ENCODE data around the gene DPAGT1.

The DPAGT1 gene

DNA sequence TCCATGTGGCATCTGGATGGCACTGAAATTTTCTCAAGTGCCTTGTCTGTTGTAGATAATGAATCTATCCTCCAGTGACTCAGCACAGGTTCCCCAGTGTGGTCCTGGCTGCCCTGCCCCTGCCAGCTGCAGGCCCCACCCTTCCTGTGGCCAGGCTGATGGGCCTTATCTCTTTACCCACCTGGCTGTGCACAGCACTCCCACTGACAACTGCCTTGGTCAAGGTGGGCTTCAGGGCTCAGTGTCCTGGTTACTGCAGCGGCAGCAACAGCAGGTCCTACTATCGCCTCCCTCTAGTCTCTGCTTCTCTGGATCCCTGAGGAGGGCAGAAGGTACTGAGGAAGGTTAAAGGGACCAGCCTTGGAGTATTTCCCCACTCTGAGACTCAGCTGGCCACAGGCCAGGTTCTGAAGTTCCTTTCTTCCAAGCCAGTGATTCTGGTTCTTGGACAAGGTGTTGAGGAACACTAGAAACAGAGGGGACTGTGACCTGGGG, 13.9 kb downstream of the DPAGT1 start:
- H3K27me3 ChIP-seq (ENCODE audit: control insufficient read depth in 2 of 2, insufficient read depth in 2 of 2, low read length in 2 of 2) = no peaks in the 10 kb centered on the region
- H3K4me3 ChIP-seq (ENCODE audit: low read length in 2 of 2) = no peak overlapping the region
- no peak overlapping the region for H3K27ac ChIP-seq (ENCODE audit: low read depth in 2 of 2, low read length in 2 of 2)
- no peaks in the 10 kb centered on the region for H3K9me3 ChIP-seq (ENCODE audit: control insufficient read depth in 2 of 2, low read length in 2 of 2)
- H3K9ac ChIP-seq (ENCODE audit: low read depth in 1 of 2, low read length in 2 of 2) = no peak overlapping the region
- peaks cover 10 to 16% of the 10 kb centered on the region in 2 donors for H3K4me1 ChIP-seq (ENCODE audit: control insufficient read depth in 2 of 2, insufficient read depth in 2 of 2, low read length in 2 of 2)
- peaks cover 2 to 7% of the 10 kb centered on the region in 2 donors for H3K36me3 ChIP-seq (ENCODE audit: control insufficient read depth in 2 of 2, insufficient read depth in 2 of 2, low read length in 2 of 2)

DNA sequence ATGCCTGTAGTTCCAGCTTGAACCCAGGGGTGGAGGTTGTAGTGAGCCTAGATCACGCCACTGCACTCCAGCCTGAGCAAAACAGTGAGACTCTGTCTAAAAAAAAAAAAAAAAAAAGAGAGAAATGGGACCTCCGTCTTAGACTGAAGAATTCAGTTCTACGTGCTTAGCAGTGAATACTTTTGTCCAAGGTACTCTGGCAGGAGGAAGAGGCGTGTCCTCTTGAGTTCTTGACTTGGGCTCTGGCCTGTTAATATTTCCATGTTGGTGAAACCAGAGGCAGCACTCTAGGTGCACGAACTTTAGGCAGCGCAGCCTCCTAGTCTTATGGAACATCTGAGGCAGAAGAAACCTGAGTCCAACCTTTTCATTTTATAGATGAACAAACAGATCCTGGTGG, 14.5 kb downstream of the DPAGT1 start:
- Histone ChIP-seq H3K4me1 (ENCODE audit: control insufficient read depth in 2 of 2, insufficient read depth in 2 of 2, low read length in 2 of 2) (peaks cover 8 to 13% of the 10 kb centered on the region in 2 donors), H3K27ac (ENCODE audit: low read depth in 2 of 2, low read length in 2 of 2) (no peak overlapping the region), H3K36me3 (ENCODE audit: control insufficient read depth in 2 of 2, insufficient read depth in 2 of 2, low read length in 2 of 2) (peaks cover 6 to 9% of the 10 kb centered on the region in 2 donors), H3K4me3 (ENCODE audit: low read length in 2 of 2) (no peak overlapping the region), H3K9ac (ENCODE audit: low read depth in 1 of 2, low read length in 2 of 2) (no peak overlapping the region), H3K9me3 (ENCODE audit: control insufficient read depth in 2 of 2, low read length in 2 of 2) (no peaks in the 10 kb centered on the region), H3K27me3 (ENCODE audit: control insufficient read depth in 2 of 2, insufficient read depth in 2 of 2, low read length in 2 of 2) (no peaks in the 10 kb centered on the region)

DNA sequence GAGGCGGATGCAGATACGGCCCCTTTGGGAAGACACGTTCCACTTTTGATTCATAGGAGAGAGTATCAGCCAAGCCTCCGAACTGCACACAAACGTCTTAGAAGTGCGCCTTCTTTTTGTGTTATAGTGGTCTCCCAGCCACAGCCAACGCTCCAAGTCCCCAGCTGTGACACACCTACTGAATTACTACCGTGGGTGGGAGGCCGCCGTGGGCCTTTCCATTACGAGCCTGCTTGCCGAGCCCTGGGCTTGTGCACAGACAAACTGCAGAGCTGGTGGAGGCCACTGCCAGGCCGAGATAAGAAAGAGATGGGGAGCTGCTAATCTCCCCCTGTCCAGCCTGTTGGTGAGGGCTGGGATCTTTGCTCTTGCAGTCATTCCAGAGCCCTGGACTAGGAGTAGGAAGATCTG, 16.2 kb downstream of the DPAGT1 start:
- Histone ChIP-seq H3K9me3 (ENCODE audit: control insufficient read depth in 2 of 2, low read length in 2 of 2) (no peaks in the 10 kb centered on the region), H3K36me3 (ENCODE audit: control insufficient read depth in 2 of 2, insufficient read depth in 2 of 2, low read length in 2 of 2) (peaks cover 16 to 22% of the 10 kb centered on the region in 2 donors), H3K27ac (ENCODE audit: low read depth in 2 of 2, low read length in 2 of 2) (peak overlapping the region; percentile 83 to 93), H3K27me3 (ENCODE audit: control insufficient read depth in 2 of 2, insufficient read depth in 2 of 2, low read length in 2 of 2) (no peaks in the 10 kb centered on the region), H3K4me3 (ENCODE audit: low read length in 2 of 2) (peak overlapping the region; percentile 86 to 97), H3K9ac (ENCODE audit: low read depth in 1 of 2, low read length in 2 of 2) (peak overlapping the region; percentile 81 to 94), H3K4me1 (ENCODE audit: control insufficient read depth in 2 of 2, insufficient read depth in 2 of 2, low read length in 2 of 2) (peaks cover 8 to 13% of the 10 kb centered on the region in 2 donors)

- H3K9me3 ChIP-seq (ENCODE audit: control insufficient read depth in 2 of 2, low read length in 2 of 2) = no peaks in the 10 kb centered on the region
- H3K36me3 ChIP-seq (ENCODE audit: control insufficient read depth in 2 of 2, insufficient read depth in 2 of 2, low read length in 2 of 2) = peaks cover 16 to 22% of the 10 kb centered on the region in 2 donors
- H3K27me3 ChIP-seq (ENCODE audit: control insufficient read depth in 2 of 2, insufficient read depth in 2 of 2, low read length in 2 of 2) = no peaks in the 10 kb centered on the region
- H3K4me3 ChIP-seq (ENCODE audit: low read length in 2 of 2) = peak within 1 kb of the TSS; percentile 86 to 97
- peak within 1 kb of the TSS; percentile 83 to 93 for H3K27ac ChIP-seq (ENCODE audit: low read depth in 2 of 2, low read length in 2 of 2)
- H3K9ac ChIP-seq (ENCODE audit: low read depth in 1 of 2, low read length in 2 of 2) = peak within 1 kb of the TSS; percentile 81 to 94
- H3K4me1 ChIP-seq (ENCODE audit: control insufficient read depth in 2 of 2, insufficient read depth in 2 of 2, low read length in 2 of 2) = peaks cover 8 to 13% of the 10 kb centered on the region in 2 donors
Observed at GRCh38 chr11:119084663-119085436, 16.8 kb downstream of the DPAGT1 start, which contains the start of gene HMBS. HMBS (plus strand) TSS chr11:119084881; CDS start chr11:119085034, 153 bp downstream.

GRCh38 chr11:119081682-119082260, 19.9 kb downstream of the DPAGT1 start:
- no peak overlapping the region for H3K27ac ChIP-seq (ENCODE audit: low read depth in 2 of 2, low read length in 2 of 2)
- no peaks in the 10 kb centered on the region for H3K27me3 ChIP-seq (ENCODE audit: control insufficient read depth in 2 of 2, insufficient read depth in 2 of 2, low read length in 2 of 2)
- H3K36me3 ChIP-seq (ENCODE audit: control insufficient read depth in 2 of 2, insufficient read depth in 2 of 2, low read length in 2 of 2) = peaks cover 46 to 47% of the 10 kb centered on the region in 2 donors
- H3K9ac ChIP-seq (ENCODE audit: low read depth in 1 of 2, low read length in 2 of 2) = no peak overlapping the region
- no peaks in the 10 kb centered on the region for H3K9me3 ChIP-seq (ENCODE audit: control insufficient read depth in 2 of 2, low read length in 2 of 2)
- no peak overlapping the region for H3K4me3 ChIP-seq (ENCODE audit: low read length in 2 of 2)
- H3K4me1 ChIP-seq (ENCODE audit: control insufficient read depth in 2 of 2, insufficient read depth in 2 of 2, low read length in 2 of 2) = peaks cover 8 to 10% of the 10 kb centered on the region in 2 donors

GRCh38 chr11:119078675-119079420, 22.8 kb downstream of the DPAGT1 start:
- Histone ChIP-seq H3K27ac (ENCODE audit: low read depth in 2 of 2, low read length in 2 of 2) (no peak overlapping the region), H3K9me3 (ENCODE audit: control insufficient read depth in 2 of 2, low read length in 2 of 2) (no peaks in the 10 kb centered on the region), H3K36me3 (ENCODE audit: control insufficient read depth in 2 of 2, insufficient read depth in 2 of 2, low read length in 2 of 2) (peaks cover 51 to 58% of the 10 kb centered on the region in 2 donors), H3K4me3 (ENCODE audit: low read length in 2 of 2) (no peak overlapping the region), H3K9ac (ENCODE audit: low read depth in 1 of 2, low read length in 2 of 2) (no peak overlapping the region), H3K4me1 (ENCODE audit: control insufficient read depth in 2 of 2, insufficient read depth in 2 of 2, low read length in 2 of 2) (no peaks in the 10 kb centered on the region), H3K27me3 (ENCODE audit: control insufficient read depth in 2 of 2, insufficient read depth in 2 of 2, low read length in 2 of 2) (no peaks in the 10 kb centered on the region)

DNA sequence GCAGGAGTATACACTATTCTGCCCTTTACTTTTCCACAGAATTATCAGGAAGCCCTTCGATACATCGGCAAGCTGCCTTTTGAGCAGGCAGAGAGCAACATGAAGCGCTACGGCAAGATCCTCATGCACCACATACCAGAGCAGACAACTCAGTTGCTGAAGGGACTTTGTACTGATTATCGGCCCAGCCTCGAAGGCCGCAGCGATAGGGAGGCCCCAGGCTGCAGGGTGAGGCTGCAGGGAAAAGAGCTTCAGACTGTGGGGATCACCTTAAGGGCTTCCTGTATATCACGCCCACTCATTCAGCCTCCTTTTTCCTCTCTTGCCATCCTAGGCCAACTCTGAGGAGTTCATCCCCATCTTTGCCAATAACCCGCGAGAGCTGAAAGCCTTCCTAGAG, 23.8 kb downstream of the DPAGT1 start:
- Histone ChIP-seq H3K4me1 (ENCODE audit: control insufficient read depth in 2 of 2, insufficient read depth in 2 of 2, low read length in 2 of 2) (no peaks in the 10 kb centered on the region), H3K4me3 (ENCODE audit: low read length in 2 of 2) (no peak overlapping the region), H3K36me3 (ENCODE audit: control insufficient read depth in 2 of 2, insufficient read depth in 2 of 2, low read length in 2 of 2) (peaks cover 61 to 68% of the 10 kb centered on the region in 2 donors), H3K9ac (ENCODE audit: low read depth in 1 of 2, low read length in 2 of 2) (no peak overlapping the region), H3K27me3 (ENCODE audit: control insufficient read depth in 2 of 2, insufficient read depth in 2 of 2, low read length in 2 of 2) (no peaks in the 10 kb centered on the region), H3K27ac (ENCODE audit: low read depth in 2 of 2, low read length in 2 of 2) (no peak overlapping the region), H3K9me3 (ENCODE audit: control insufficient read depth in 2 of 2, low read length in 2 of 2) (no peaks in the 10 kb centered on the region)

DNA sequence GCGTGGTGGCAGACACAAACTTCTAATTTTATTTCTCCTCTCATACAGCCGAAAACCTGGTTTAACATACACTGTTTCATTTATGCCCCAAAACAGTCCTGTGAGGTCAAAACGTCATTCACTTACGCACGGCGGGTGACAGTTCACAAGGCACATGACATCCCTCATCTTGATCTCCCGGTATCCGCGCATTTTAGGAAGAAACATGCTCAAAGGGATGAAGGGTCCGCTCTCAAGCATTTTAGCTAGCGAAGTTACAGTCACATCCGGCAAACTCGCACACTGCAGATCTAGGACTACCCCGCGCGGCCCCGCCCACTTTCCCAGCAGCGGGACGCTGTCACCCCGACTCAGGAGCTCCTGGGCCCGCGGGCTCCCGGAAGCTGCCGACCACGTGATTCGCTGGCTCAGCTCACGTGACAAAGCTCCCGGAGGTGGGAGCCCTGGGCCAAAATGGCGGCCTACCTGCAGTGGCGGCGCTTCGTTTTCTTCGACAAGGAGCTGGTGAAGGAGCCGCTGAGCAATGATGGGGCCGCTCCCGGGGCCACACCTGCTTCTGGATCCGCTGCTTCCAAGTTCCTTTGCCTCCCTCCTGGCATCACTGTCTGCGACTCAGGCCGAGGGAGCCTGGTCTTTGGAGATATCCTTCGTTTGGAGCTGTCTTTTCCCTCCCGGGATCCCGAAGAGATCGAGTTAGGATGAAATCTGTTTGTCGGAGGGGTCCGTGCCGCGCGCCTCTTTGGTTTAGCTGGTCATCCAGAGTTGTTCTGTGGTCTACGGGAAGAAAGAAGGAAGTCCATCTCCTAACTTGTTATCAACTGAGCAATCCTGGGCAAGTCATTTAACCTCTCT, 34.1 kb downstream of the DPAGT1 start, which contains the start of gene VPS11:
VPS11 (plus strand) TSS at position 448 of the 852 bp plus-strand sequence; CDS start at position 454, 6 bp downstream.
- Histone ChIP-seq H3K9ac (ENCODE audit: low read depth in 1 of 2, low read length in 2 of 2) (peak within 1 kb of the TSS; percentile 71 to 96), H3K27me3 (ENCODE audit: control insufficient read depth in 2 of 2, insufficient read depth in 2 of 2, low read length in 2 of 2) (no peaks in the 10 kb centered on the region), H3K4me3 (ENCODE audit: low read length in 2 of 2) (peak within 1 kb of the TSS; percentile 78 to 94), H3K4me1 (ENCODE audit: control insufficient read depth in 2 of 2, insufficient read depth in 2 of 2, low read length in 2 of 2) (peaks cover 3 to 14% of the 10 kb centered on the region in 2 donors), H3K36me3 (ENCODE audit: control insufficient read depth in 2 of 2, insufficient read depth in 2 of 2, low read length in 2 of 2) (peaks cover 18 to 23% of the 10 kb centered on the region in 2 donors), H3K9me3 (ENCODE audit: control insufficient read depth in 2 of 2, low read length in 2 of 2) (no peaks in the 10 kb centered on the region), H3K27ac (ENCODE audit: low read depth in 2 of 2, low read length in 2 of 2) (peak within 1 kb of the TSS; percentile 84 to 88)

DNA sequence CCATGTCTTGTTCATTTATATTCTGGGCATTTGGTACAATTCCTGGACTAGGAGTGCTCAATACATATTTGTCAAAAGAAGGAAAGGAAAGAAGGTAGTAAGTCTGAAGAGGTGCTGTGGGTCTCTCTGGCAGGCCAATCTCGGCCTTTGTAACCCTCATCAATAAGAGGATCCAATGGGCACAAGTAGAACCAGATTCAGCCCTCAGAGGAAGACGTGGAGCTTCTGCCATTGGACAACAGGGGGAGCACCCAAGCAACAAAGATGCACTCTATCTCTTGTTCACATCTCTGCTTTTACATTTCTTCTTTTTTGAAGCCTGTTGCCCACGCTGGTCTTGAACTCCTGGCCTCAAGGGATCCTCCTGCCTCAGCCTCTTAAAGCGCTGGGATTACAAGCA, 36.3 kb downstream of the DPAGT1 start:
- peaks cover 3 to 9% of the 10 kb centered on the region in 2 donors for H3K36me3 ChIP-seq (ENCODE audit: control insufficient read depth in 2 of 2, insufficient read depth in 2 of 2, low read length in 2 of 2)
- no peaks in the 10 kb centered on the region for H3K27me3 ChIP-seq (ENCODE audit: control insufficient read depth in 2 of 2, insufficient read depth in 2 of 2, low read length in 2 of 2)
- no peak overlapping the region for H3K4me3 ChIP-seq (ENCODE audit: low read length in 2 of 2)
- H3K4me1 ChIP-seq (ENCODE audit: control insufficient read depth in 2 of 2, insufficient read depth in 2 of 2, low read length in 2 of 2) = peaks cover 3 to 14% of the 10 kb centered on the region in 2 donors
- no peak overlapping the region for H3K9ac ChIP-seq (ENCODE audit: low read depth in 1 of 2, low read length in 2 of 2)
- no peak overlapping the region for H3K27ac ChIP-seq (ENCODE audit: low read depth in 2 of 2, low read length in 2 of 2)
- H3K9me3 ChIP-seq (ENCODE audit: control insufficient read depth in 2 of 2, low read length in 2 of 2) = no peaks in the 10 kb centered on the region
